Neural cell (in vitro differentiated cells): Measurements from ENCODE around the gene HEG1. TPM values are rescaled to one million over a fixed set of nuclear protein-coding genes. Genes with fewer than 3 reads are reported as not detected.

Experiments
- H2AFZ ChIP-seq: fragments of 200-600, 300-800 bp; sonication (generic), shearing (Covaris generic); 2 replicates; pipeline ENCODE4 v1.6.0; 2014; ENCODE audit warnings: low read depth, mild to moderate bottlenecking, antibody characterized with exemption, low read length, moderate library complexity
- H3F3A ChIP-seq: fragments of 200-600 bp; shearing (Covaris generic); 2 replicates; pipeline ENCODE4 v1.6.1; 2016; ENCODE audit warnings: mild to moderate bottlenecking, moderate library complexity, mixed read lengths, antibody characterized with exemption, low read length; ENCODE audit not compliant: insufficient read depth, poor library complexity, severe bottlenecking
- H3K27ac ChIP-seq: fragments of 200-600, 300-800 bp; sonication (generic), shearing (Covaris generic); 2 replicates; pipeline ENCODE4 v1.5.1; 2014; ENCODE audit warnings: mild to moderate bottlenecking, low read length, moderate library complexity
- H3K27me3 ChIP-seq: fragments of 300-800, 200-600 bp; sonication (generic), shearing (Covaris generic); 2 replicates; pipeline ENCODE4 v1.6.0; 2014; ENCODE audit warnings: mild to moderate bottlenecking, low read depth, low read length, moderate library complexity; ENCODE audit not compliant: insufficient read depth
- H3K36me3 ChIP-seq: fragments of 300-800, 200-600 bp; sonication (generic), shearing (Covaris generic); 2 replicates; pipeline ENCODE4 v1.5.1; 2014; ENCODE audit warnings: mild to moderate bottlenecking, antibody characterized with exemption, low read length, moderate library complexity; ENCODE audit not compliant: insufficient read depth
- H3K4me2 ChIP-seq: fragments of 300-800, 200-600 bp; sonication (generic), shearing (Covaris generic); 2 replicates; pipeline ENCODE4 v1.6.0; 2014; ENCODE audit warnings: mild to moderate bottlenecking, low read length
- H3K4me3 ChIP-seq: fragments of 300-800, 200-600 bp; sonication (generic), shearing (Covaris generic); 2 replicates; pipeline ENCODE4 v1.5.1; 2014; ENCODE audit warnings: mild to moderate bottlenecking, low read length, moderate library complexity
- H3K79me2 ChIP-seq: fragments of 200-600 bp; shearing (Covaris generic); replicated peaks from 2 replicates; pipeline ENCODE4 v1.6.0; 2014; ENCODE audit warnings: mild to moderate bottlenecking, low read length, moderate library complexity; ENCODE audit not compliant: insufficient read depth
- H3K9ac ChIP-seq: fragments of 300-800, 200-600 bp; sonication (generic), shearing (Covaris generic); 2 replicates; pipeline ENCODE4 v1.6.1; 2016; ENCODE audit warnings: mild to moderate bottlenecking, low read length, mixed read lengths
- H3K9me2 ChIP-seq: fragments of 200-600 bp; shearing (Covaris generic); 2 replicates; pipeline ENCODE4 v1.6.1; 2016; ENCODE audit warnings: mild to moderate bottlenecking, low read length, mixed read lengths; ENCODE audit not compliant: insufficient read depth
- H3K9me3 ChIP-seq: fragments of 200-600, 300-800 bp; sonication (generic), shearing (Covaris generic); 2 replicates; pipeline ENCODE4 v1.6.1; 2016; ENCODE audit warnings: mild to moderate bottlenecking, mixed run types, low read length, moderate library complexity, mixed read lengths
- H4K20me1 ChIP-seq: fragments of 200-600 bp; shearing (Covaris generic); 2 replicates; pipeline ENCODE4 v1.6.1; 2016; ENCODE audit warnings: mild to moderate bottlenecking, mixed run types; ENCODE audit not compliant: insufficient read depth
- CTCF ChIP-seq: fragments of 450-650 bp; IDR thresholded peaks from 2 replicates; pipeline ENCODE4 v1.5.1; 2014; ENCODE audit warnings: antibody characterized with exemption, mild to moderate bottlenecking, moderate library complexity; ENCODE audit not compliant: poor library complexity, severe bottlenecking
- EP300 ChIP-seq: fragments of 450-650 bp; conservative IDR thresholded peaks from 2 replicates; pipeline ENCODE4 v1.6.1; 2014; ENCODE audit warnings: antibody characterized with exemption, mild to moderate bottlenecking, moderate library complexity; ENCODE audit not compliant: poor library complexity, severe bottlenecking
- EZH2 ChIP-seq: fragments of 200-600, 300-800 bp; shearing (Covaris generic), sonication (generic); IDR thresholded peaks from 2 replicates; pipeline ENCODE4 v1.6.1; 2014; ENCODE audit warnings: antibody characterized with exemption, low read length, borderline replicate concordance, mild to moderate bottlenecking; ENCODE audit not compliant: insufficient read depth, poor library complexity, severe bottlenecking
- MXI1 ChIP-seq: fragments of 450-650 bp; conservative IDR thresholded peaks from 2 replicates; pipeline ENCODE4 v1.6.1; 2014; ENCODE audit warnings: antibody characterized with exemption, mild to moderate bottlenecking; ENCODE audit not compliant: poor library complexity, severe bottlenecking
- POLR2AphosphoS5 ChIP-seq: IDR thresholded peaks from 2 replicates; pipeline ENCODE4 v1.6.1; 2012
- RAD21 ChIP-seq: fragments of 450-650 bp; conservative IDR thresholded peaks from 2 replicates; pipeline ENCODE4 v1.6.1; 2014; ENCODE audit warnings: antibody characterized with exemption, mild to moderate bottlenecking, moderate library complexity
- REST ChIP-seq: IDR thresholded peaks from 2 replicates; pipeline ENCODE4 v1.6.1; 2012; ENCODE audit warnings: borderline replicate concordance
- SMC3 ChIP-seq: fragments of 450-650 bp; conservative IDR thresholded peaks from 2 replicates; pipeline ENCODE4 v1.6.1; 2014; ENCODE audit warnings: antibody characterized with exemption, mild to moderate bottlenecking, moderate library complexity; ENCODE audit not compliant: poor library complexity
- TAF1 ChIP-seq: IDR thresholded peaks from 2 replicates; pipeline ENCODE4 v1.6.1; 2012; ENCODE audit warnings: low read depth
- polyA plus RNA-seq: library from polyadenylated mRNA; depleted of rRNA; stranded (reverse); fragments of >200 nt; gene quantifications from 2 replicates; pipeline ENCODE4 v1.2.3, GENCODE V29; 2014

Gene HEG1
- polyA plus RNA-seq, 1 donor from 2014 or later, result 0.48 TPM

GRCh38 chr3:125000661-125001060 is 55.1 kb downstream of the HEG1 start:
- Histone ChIP-seq H3K79me2 (no peaks in the 10 kb centered on the region), H3K36me3 (no peaks in the 10 kb centered on the region), H3K9ac (no peak overlapping the region), H3K4me3 (no peak overlapping the region), H3K27me3 (no peaks in the 10 kb centered on the region), H3K9me3 (no peaks in the 10 kb centered on the region), H2AFZ (no peak overlapping the region), H3K9me2 (no peaks in the 10 kb centered on the region), H3F3A (no peaks in the 10 kb centered on the region), H3K27ac (no peak overlapping the region), H3K4me2 (no peak overlapping the region), H4K20me1 (no peaks in the 10 kb centered on the region)
- TF ChIP-seq MXI1 (no peak), CTCF (no peak), EP300 (no peak), POLR2AphosphoS5 (no peak), SMC3 (no peak), TAF1 (no peak), EZH2 (no peak), REST (no peak), RAD21 (no peak)

GRCh38 chr3:124999897-125000435 is 55.8 kb downstream of the HEG1 start:
- Histone ChIP-seq H3K79me2 (no peaks in the 10 kb centered on the region), H3K27me3 (no peaks in the 10 kb centered on the region), H3K27ac (no peak overlapping the region), H3K9me3 (no peaks in the 10 kb centered on the region), H3K36me3 (no peaks in the 10 kb centered on the region), H3F3A (no peaks in the 10 kb centered on the region), H3K9ac (no peak overlapping the region), H3K4me3 (no peak overlapping the region), H3K9me2 (no peaks in the 10 kb centered on the region), H4K20me1 (no peaks in the 10 kb centered on the region), H2AFZ (no peak overlapping the region), H3K4me2 (no peak overlapping the region)
- TF ChIP-seq REST (no peak), MXI1 (no peak), EZH2 (no peak), POLR2AphosphoS5 (no peak), RAD21 (no peak)
